ENCODE data around the gene FTSJ3.
"Not testable (repeated sequence)": the region's sequence is repeated elsewhere in the genome, so short reads cannot be mapped to it uniquely, and the experiment has no call there.

GRCh38 chr17:63796375-63796774, 31.1 kb downstream of the FTSJ3 start:
- TF ChIP-seq ARNTL (CRISPR knock-in tag; IDR thresholded peaks at IDR 0.05; ENCODE audit: borderline replicate concordance, low read depth); ZNF565 (CRISPR knock-in tag; conservative IDR thresholded peaks at IDR 0.05; ENCODE audit: low read depth); BACH2 (CRISPR knock-in tag; IDR thresholded peaks at IDR 0.05; ENCODE audit: borderline replicate concordance); RARB (CRISPR knock-in tag; IDR thresholded peaks at IDR 0.05); ZC3H10 (CRISPR knock-in tag; IDR thresholded peaks at IDR 0.05); TCF4 (CRISPR knock-in tag; IDR thresholded peaks at IDR 0.05; ENCODE audit: borderline replicate concordance); CSRNP3 (CRISPR knock-in tag; IDR thresholded peaks at IDR 0.05); OSR1 (CRISPR knock-in tag; IDR thresholded peaks at IDR 0.05); POU6F1 (CRISPR knock-in tag; IDR thresholded peaks at IDR 0.05; ENCODE audit: borderline replicate concordance, low read depth); ISL1 (CRISPR knock-in tag; IDR thresholded peaks at IDR 0.05); ZNF8 (CRISPR knock-in tag; IDR thresholded peaks at IDR 0.05); GLIS3 (CRISPR knock-in tag; IDR thresholded peaks at IDR 0.05); CREB5 (CRISPR knock-in tag; IDR thresholded peaks at IDR 0.05; ENCODE audit: low read depth); CSDC2 (CRISPR knock-in tag; IDR thresholded peaks at IDR 0.05): not testable (repeated sequence)

All from SK-N-SH treated with all-trans-retinoic acid at 6 μM for 48 hours (cell line).